Measurements from ENCODE around the gene SUGCT.

The SUGCT gene

GRCh38 chr7:40276061-40276460 lies 141.3 kb downstream of the SUGCT start:
- DNase-seq: no peak

GRCh38 chr7:40279991-40280390 lies 145.2 kb downstream of the SUGCT start:
- no peak for DNase-seq

DNA sequence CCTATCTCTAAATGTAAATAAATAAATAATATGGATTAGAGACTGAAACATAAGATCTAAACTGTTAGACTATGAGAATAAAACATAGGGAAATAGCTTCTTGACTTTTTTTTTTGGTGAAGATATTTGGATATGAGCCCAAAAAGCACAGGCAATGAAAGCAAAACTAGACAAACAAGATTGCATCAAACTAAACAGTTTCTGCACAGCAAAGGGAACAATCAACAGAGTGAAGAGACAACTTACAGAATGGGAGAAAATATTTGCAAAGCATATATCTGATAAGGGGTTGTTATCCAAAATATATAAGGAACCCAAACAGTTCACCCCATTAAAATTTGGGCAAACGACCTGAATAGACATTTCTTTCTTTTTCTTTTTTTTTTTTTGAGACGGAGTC lies 148.1 kb downstream of the SUGCT start:
- DNase-seq: no peak

- no peak for DNase-seq
These were observed 148.6 kb downstream of the SUGCT start for GRCh38 chr7:40283391-40283790.

GRCh38 chr7:40288827-40289226 lies 154.0 kb downstream of the SUGCT start:
- DNase-seq: no peak

DNA sequence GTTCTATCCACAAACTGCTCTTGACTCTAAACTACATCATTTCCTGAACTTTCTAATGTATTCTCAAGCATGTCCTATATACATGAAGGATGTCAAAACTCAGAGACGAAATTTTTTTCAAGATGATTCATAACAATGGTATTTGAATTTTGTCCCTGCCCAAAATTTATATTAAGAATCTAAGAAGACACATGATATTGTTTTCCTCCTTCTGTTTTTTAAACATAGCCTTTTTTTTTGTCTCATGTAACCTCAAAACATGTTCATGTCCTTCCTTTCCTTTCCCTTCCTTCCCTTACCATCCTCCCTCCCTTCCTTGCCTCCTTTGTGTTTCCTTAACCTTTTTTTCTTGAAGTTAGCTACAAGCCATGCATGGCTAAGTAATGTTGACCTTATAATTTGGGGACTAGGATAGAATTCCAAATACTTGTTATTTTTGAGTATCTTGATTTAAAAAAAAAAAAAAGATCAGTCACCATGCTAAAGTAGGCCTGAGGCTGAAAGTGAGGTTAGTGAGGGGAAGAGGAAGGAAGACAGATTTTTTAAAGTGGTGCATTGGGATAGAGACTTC lies 163.0 kb downstream of the SUGCT start:
- DNase-seq: no peak

GRCh38 chr7:40298421-40298820 lies 163.6 kb downstream of the SUGCT start:
- DNase-seq: no peak

DNA sequence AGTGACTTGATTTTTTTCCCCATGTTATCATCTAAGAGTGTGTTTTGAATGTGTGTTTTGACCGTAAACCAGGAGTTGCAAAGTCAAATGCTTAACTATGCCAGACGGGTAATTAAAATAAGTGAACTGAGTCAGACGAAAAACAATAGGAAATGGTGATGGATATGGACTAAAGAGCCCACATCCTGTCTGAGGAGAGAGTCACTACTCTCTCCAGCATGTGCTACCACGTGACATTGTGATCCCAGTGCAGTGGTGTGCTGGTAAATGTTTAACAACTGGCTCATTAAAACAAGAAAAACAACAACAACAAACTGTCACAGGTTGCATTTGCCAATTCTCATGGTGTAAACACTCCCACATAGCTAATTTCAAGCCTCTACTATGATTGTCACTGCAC lies 164.3 kb downstream of the SUGCT start:
- DNase-seq: no peak

GRCh38 chr7:40300146-40300670 lies 165.4 kb downstream of the SUGCT start:
- no peak for DNase-seq

DNA sequence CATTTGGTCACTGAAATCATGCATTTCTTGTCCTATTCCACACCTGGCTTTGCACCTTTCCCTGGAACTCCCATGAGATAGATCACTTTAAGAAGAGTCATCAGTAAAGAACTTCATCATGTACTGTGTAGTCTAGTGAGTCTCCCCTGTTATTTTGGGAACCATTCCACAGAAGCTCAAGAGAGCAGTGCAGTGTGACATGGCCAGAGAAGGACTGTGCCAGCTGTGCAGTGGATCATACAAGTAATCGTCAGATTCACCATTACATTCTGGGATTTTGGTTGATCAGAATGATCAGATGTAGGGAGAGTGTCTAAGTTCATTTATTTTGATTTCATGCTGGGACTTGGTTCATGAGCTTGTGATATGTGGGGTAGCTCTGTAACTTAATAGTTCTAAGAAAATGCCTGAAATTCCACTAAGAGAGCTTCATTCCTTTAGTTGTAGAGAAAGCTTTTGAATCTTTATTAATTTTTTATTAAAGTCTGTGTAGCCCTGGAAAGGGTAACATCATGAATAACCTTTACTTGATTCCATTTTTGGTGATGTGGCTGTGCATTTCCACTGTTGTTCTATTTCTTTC lies 166.8 kb downstream of the SUGCT start:
- no peak for DNase-seq

DNA sequence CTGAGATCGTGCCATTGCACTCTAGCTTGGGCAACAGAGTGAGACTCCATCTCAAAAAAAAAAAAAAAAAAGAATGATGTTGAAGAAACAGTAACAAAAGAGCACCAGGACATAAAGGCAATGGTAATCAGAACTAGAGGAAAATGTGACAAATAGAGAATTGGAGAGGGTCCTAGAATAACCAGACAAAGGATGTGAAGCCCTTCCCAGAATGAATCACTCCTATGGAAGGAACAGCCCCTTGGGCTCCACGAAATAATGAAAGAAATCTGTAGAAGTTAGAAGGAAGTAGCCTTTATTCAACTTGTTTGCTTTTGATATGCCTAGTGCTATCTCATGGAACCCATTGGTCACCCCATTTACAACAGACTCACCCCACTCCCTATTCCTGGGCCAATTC lies 169.2 kb downstream of the SUGCT start:
- DNase-seq: no peak

- DNase-seq: no peak
These were observed 170.4 kb downstream of the SUGCT start for GRCh38 chr7:40305229-40305628.

GRCh38 chr7:40306025-40306424 lies 171.2 kb downstream of the SUGCT start:
- no peak for DNase-seq

- DNase-seq: no peak
These were observed 171.8 kb downstream of the SUGCT start for GRCh38 chr7:40306596-40306995.

GRCh38 chr7:40310258-40310657 lies 175.5 kb downstream of the SUGCT start:
- no peak for DNase-seq

DNA sequence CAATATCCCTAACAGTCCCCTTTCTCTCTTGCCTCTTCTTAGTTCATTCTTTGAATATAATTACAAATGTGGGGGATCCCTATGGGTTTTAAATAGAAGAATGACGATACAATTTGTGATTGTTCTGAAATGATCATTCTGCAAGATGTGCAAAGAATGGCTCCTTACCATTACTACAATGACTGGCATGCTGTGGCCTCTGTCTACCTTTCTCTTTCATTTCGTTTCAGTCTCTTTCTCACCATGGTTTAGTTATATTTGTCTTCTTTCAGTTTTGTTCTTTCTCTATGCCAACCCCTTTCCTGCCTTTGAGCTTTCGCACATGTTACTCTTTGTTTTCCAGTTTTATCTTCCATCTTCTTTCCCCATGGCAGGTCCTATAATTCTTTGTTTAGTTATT lies 176.5 kb downstream of the SUGCT start:
- DNase-seq: no peak

DNA sequence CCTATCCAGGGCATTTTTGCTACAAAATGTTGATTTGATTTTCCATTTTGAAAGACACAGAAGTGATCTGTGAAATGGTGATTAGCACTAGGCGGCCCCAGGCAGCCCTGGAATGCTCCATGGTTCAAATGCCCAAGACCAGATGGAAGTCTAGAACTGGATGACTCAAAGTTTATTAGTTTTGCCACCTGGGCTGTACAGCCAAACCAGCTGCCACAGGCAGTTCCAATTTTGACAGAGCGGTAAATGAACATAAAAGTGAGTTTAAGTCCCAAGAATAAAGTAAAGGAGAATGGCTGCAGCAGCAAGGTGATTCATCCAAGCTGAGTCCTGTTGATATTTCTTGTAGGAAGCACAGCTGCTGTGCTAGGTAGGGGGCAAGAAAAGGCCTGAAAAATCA lies 180.5 kb downstream of the SUGCT start:
- no peak for DNase-seq

GRCh38 chr7:40316176-40316575 lies 181.4 kb downstream of the SUGCT start:
- no peak for DNase-seq

DNA sequence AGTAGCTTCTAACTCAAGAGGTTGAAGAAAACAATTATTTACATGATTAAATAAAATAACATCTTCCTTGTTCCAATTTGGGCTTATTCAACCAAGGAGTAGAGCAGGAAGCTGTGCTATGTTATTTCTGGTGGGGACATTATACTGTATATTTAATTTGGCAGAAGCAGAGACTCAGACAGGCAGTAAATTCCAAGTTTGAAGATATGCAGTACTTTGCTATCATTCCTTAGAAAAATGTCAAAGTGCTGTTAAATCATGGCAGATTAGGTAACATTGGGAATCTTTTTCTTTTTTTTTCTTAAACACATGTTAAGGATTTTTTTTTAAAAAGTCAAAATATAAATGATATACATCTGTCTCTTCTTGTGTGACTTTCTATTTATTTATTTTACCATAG lies 190.1 kb downstream of the SUGCT start:
- DNase-seq: no peak

GRCh38 chr7:40327113-40327512 lies 192.3 kb downstream of the SUGCT start:
- DNase-seq: no peak

- DNase-seq: no peak
These were observed 193.1 kb downstream of the SUGCT start for GRCh38 chr7:40327873-40328272.

DNA sequence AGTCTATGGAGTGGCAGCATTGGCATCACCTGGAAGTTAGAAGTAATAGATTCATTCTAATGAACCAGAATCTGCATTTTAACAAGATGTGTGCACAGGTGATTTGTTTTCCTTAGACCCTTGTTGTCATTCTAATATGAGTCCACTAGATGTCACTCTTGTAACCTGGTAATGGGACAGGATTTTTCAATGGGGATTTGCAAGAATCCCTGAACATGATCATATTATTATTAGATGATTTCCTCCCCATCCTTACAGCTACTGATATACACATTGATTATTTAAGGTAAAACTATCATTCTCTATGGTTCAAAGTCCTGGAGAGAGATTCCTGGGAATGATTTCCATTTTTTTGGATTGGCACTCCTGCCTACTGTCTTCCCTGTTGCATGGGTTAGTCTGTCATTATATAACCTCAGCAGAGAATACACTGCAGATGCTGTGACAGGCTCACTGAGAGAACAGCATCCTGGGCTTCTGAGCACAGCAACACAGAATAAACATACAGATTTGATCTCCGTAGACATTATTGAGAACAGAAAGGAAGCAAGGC lies 194.9 kb downstream of the SUGCT start:
- peak; percentile 36 for DNase-seq

- DNase-seq: no peak
These were observed 195.6 kb downstream of the SUGCT start for GRCh38 chr7:40330408-40330807.

DNA sequence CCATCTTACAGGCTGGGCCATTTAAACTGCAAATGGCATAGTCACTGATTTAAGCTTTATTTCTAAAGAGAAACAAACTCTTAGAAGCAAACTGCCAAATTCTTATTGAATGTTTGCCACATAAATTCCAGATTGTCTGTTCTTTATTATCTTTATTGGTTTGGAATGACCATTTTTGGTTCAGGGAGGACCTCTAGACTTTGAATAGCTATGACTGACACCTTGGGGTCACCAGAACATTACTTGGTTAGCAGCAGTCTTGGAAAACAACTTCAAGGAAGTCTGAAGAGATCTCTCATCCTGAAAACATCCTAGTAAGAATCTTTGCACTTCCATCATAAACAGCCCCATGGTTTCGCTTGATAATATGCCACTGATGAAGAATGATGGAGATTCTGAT lies 197.1 kb downstream of the SUGCT start:
- DNase-seq: no peak

- no peak for DNase-seq
These were observed 197.7 kb downstream of the SUGCT start for GRCh38 chr7:40332516-40332915.

Data from NCI-H1694 (cell line).